GM23248 (cell line): Measurements from ENCODE around the gene MPRIP.

Source experiments
- EZH2 ChIP-seq: fragments of 200-600 bp; sonication (generic); IDR thresholded peaks from 2 replicates; pipeline ENCODE4 v1.6.1; 2018; ENCODE audit warnings: antibody characterized with exemption, mild to moderate bottlenecking; ENCODE audit not compliant: insufficient read depth, poor library complexity, severe bottlenecking
- EZH2phosphoT487 ChIP-seq: fragments of 200-600 bp; sonication (generic); IDR thresholded peaks from 2 replicates; pipeline ENCODE4 v1.6.1; 2018; ENCODE audit warnings: antibody characterized with exemption, moderate library complexity, mild to moderate bottlenecking, low read depth; ENCODE audit not compliant: insufficient read depth

DNA sequence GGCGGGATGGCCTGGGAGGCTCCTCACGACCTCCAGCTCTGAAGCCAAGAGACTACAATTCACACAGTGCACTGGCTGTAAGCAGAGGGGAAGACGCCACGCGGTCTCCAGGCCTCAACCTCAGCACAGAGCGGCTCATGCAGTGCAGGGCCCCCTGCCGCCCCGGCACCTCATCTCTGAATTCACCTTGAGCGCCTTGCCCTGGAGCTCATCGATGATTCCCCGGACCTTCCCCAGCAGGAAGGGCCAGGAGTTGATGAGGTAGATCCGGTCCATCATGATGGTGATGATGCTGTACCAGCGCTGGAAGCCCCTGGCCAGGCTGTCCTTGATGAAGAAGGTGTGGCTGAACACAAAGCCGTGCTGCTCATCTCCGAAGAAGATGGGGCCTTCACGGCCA lies 181.5 kb downstream of the MPRIP start:
- no peak for TF ChIP-seq EZH2phosphoT487
- TF ChIP-seq EZH2: no peak
